B cell (primary cell): ENCODE measurements around the gene MGME1. TPM values are rescaled to one million over a fixed set of nuclear protein-coding genes. Genes with fewer than 3 reads are reported as not detected.

Experiments
- ATAC-seq: fragments of 200-7000 bp; cut with Tn5 transposase; one replicate; pipeline ENCODE4 v1.10.0; 2021; ENCODE audit warnings: low read depth, mild to moderate bottlenecking, moderate number of reproducible peaks, moderate library complexity
- CTCF ChIA-PET: fragments of 350-600 bp; sonication (Branson Sonifier 250); formaldehyde crosslinking; loops from one replicate; lab custom pipeline; 2021; ENCODE audit warnings: antibody characterized with exemption, inconsistent platforms; lab: Charles Lee
- POLR2A ChIA-PET: fragments of 350-600 bp; sonication (Branson Sonifier 250); formaldehyde crosslinking; loops from one replicate; lab custom pipeline; 2021; ENCODE audit warnings: antibody characterized with exemption; lab: Charles Lee
- DNase-seq: peaks from one replicate; pipeline ENCODE4 v3.0.0; 2013
- H2AFZ ChIP-seq: 2 replicates; pipeline ENCODE4 v1.6.1; 2012; ENCODE audit warnings: mild to moderate bottlenecking, low read depth, low read length; ENCODE audit not compliant: insufficient read depth, poor library complexity, severe bottlenecking
- H3K27ac ChIP-seq, 2 donors: 1 replicate in 1 of 2; 2 replicates in 1 of 2; pipeline ENCODE4 v1.5.1; 2012 to 2013; ENCODE audit warnings: low read length in 2 of 2, mild to moderate bottlenecking in 2 of 2, moderate library complexity in 1 of 2
- H3K27me3 ChIP-seq, 4 experiments: fragments of 200-600 bp in 1 of 4; sonication (generic) in 1 of 4; replicated peaks in 1 of 4; 1 replicate in 2 of 4; 2 replicates in 2 of 4; pipeline versions ENCODE4 v1.6.1 to v1.7.0; 2013 to 2016; ENCODE audit warnings: low read length in 3 of 4, mild to moderate bottlenecking in 2 of 4, mixed read lengths in 1 of 4, moderate library complexity in 1 of 4; ENCODE audit not compliant: insufficient read depth in 4 of 4, control insufficient read depth in 3 of 4; ENCODE audit errors: control extremely low read depth in 1 of 4
- H3K36me3 ChIP-seq, 2 experiments: replicated peaks in 1 of 2; 1 replicate in 1 of 2; 2 replicates in 1 of 2; pipeline versions ENCODE4 v1.6.1 to v1.7.1; 2013; ENCODE audit warnings: low read length in 1 of 2; ENCODE audit not compliant: insufficient read depth in 2 of 2, control insufficient read depth in 1 of 2; ENCODE audit errors: control extremely low read depth in 1 of 2, extremely low read depth in 1 of 2
- H3K4me1 ChIP-seq, 2 donors: fragments of 200-600 bp in 1 of 2; sonication (generic) in 1 of 2; 1 replicate in 1 of 2; 2 replicates in 1 of 2; pipeline versions ENCODE4 v1.5.1 to v1.6.1; 2013 to 2017; ENCODE audit warnings: low read length in 2 of 2; ENCODE audit not compliant: control insufficient read depth in 2 of 2, insufficient read depth in 2 of 2
- H3K4me2 ChIP-seq: replicated peaks from 2 replicates; pipeline ENCODE3; 2012; ENCODE audit warnings: mild to moderate bottlenecking, low read depth, low read length; ENCODE audit not compliant: poor library complexity, severe bottlenecking
- H3K4me3 ChIP-seq, 5 experiments: fragments of 200-600 bp in 1 of 5; sonication (generic) in 1 of 5; 1 replicate in 3 of 5; 2 replicates in 2 of 5; pipeline versions ENCODE4 v1.5.1 to v1.7.0; 2011 to 2016; ENCODE audit warnings: low read length in 4 of 5, mild to moderate bottlenecking in 4 of 5, low read depth in 2 of 5, control low read depth in 1 of 5, moderate library complexity in 1 of 5; ENCODE audit not compliant: insufficient read depth in 1 of 5; ENCODE audit errors: control extremely low read depth in 1 of 5, extremely low read depth in 1 of 5
- H3K79me2 ChIP-seq: fragments of 200-600 bp; sonication (generic); one replicate; pipeline ENCODE4 v1.6.0; 2016; ENCODE audit warnings: low read length; ENCODE audit not compliant: control insufficient read depth, insufficient read depth
- H3K9ac ChIP-seq: fragments of 200-600 bp; sonication (generic); 2 replicates; pipeline ENCODE4 v1.6.1; 2017; ENCODE audit warnings: mild to moderate bottlenecking, low read length, moderate library complexity
- H3K9me3 ChIP-seq, 3 donors: one replicate each; pipeline versions ENCODE4 v1.6.1 to v1.7.1; 2013; ENCODE audit warnings: low read length in 2 of 3; ENCODE audit not compliant: control insufficient read depth in 2 of 3, insufficient read depth in 1 of 3; ENCODE audit errors: control extremely low read depth in 1 of 3
- H4K20me1 ChIP-seq: 2 replicates; pipeline ENCODE4 v1.6.0; 2012; ENCODE audit warnings: mild to moderate bottlenecking, low read length; ENCODE audit not compliant: insufficient read depth, control insufficient read depth, poor library complexity, severe bottlenecking
- H3K27ac Mint-ChIP-seq: one replicate; pipeline ENCODE4 v1.8.0; 2021; ENCODE audit warnings: mixed read lengths
- H3K27me3 Mint-ChIP-seq: one replicate; pipeline ENCODE4 v1.8.0; 2021; ENCODE audit warnings: mixed read lengths
- H3K4me1 Mint-ChIP-seq: one replicate; pipeline ENCODE4 v1.8.0; 2021; ENCODE audit warnings: mixed read lengths
- H3K4me3 Mint-ChIP-seq: one replicate; pipeline ENCODE4 v1.8.0; 2021; ENCODE audit warnings: mixed read lengths
- H3K9me3 Mint-ChIP-seq: one replicate; pipeline ENCODE4 v1.8.0; 2022; ENCODE audit warnings: mixed read lengths; ENCODE audit not compliant: insufficient read depth
- EZH2 ChIP-seq: IDR thresholded peaks from 2 replicates; pipeline ENCODE4 v1.6.1; 2012; ENCODE audit warnings: borderline replicate concordance, low read depth, mild to moderate bottlenecking, moderate library complexity, low read length; ENCODE audit not compliant: insufficient read depth, poor library complexity, severe bottlenecking
- WGBS: methylation state at CpG from one replicate; pipeline ENCODE4 v1.1.5; 2013; ENCODE audit warnings: missing lambda C conversion rate; ENCODE audit not compliant: insufficient coverage; 5-methylcytosine and 5-hydroxymethylcytosine counted together
- intact Hi-C: fragments of 100-400 bp; cut with micrococcal nuclease; formaldehyde crosslinking; loops from one replicate; pipeline ENCODE4 v1.10.0; 2022
- polyA plus RNA-seq: library from polyadenylated mRNA; depleted of rRNA; stranded (reverse); fragments of >200 nt; gene quantifications from 2 replicates; pipeline ENCODE4 v1.2.3, GENCODE V29; 2012
- total RNA-seq, 2 donors: library from RNA; stranded (reverse); fragments of 120-200 nt in 1 of 2; gene quantifications; 1 replicate in 1 of 2; 2 replicates in 1 of 2; pipeline versions ENCODE4 v1.2.3 to v1.2.4, GENCODE V29; 2013 to 2022
- TF ChIP-seq, protein P1 (sequence below): fragments of 200-600 bp; IDR thresholded peaks from one replicate; pipeline ENCODE4 v1.8.0; 2022; ENCODE audit warnings: antibody characterized with exemption, mild to moderate bottlenecking

The MGME1 gene
- total and polyA plus RNA-seq, 2 donors (not counting 1 experiment from before 2014, with no cell fraction given) = 29.8 to 33.2 TPM

DNA sequence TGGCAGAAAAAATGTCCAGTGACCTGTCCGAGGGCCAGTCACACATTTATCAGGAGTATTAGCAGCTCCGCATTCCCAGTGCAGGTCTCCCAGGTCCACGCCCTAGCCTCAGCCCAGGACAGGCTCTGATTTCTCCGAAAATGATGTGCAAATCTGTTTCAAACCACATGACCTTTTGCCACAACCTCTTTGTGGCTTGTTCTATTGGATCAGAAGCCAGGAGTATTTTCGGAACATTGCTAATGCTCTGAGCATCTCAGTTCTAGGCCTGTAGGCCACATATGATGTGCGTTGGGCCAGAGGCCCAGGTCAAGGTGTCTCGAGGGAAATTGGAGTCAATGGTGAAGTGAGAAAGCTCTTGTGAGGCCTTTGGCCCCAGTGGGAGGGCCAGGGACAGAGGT is 40.6 kb upstream of the MGME1 start:
- Histone ChIP-seq H3K4me1 (peaks cover 4 to 8% of the 10 kb centered on the region in 2 donors), H2AFZ (no peak overlapping the region), H3K4me2 (peak overlapping the region; percentile 12), H3K4me3 (no peak overlapping the region), H3K9me3 (peaks cover 0 to 5% (median 0%) of the 10 kb centered on the region in 3 donors), H3K27me3 (peaks cover 0 to 14% (median 5%) of the 10 kb centered on the region in 4 experiments), H4K20me1 (no peaks in the 10 kb centered on the region), H3K36me3 (no peaks in the 10 kb centered on the region), H3K79me2 (no peaks in the 10 kb centered on the region), H3K27ac (no peak overlapping the region), H3K9ac (no peak overlapping the region)
- intact Hi-C loops = no loop called here
- WGBS = 84% methylated on average over 7 of the region's 7 CpGs
- ChIA-PET POLR2A (no interaction called here), CTCF (no interaction called here)
- peaks cover 6% of the 10 kb centered on the region for H3K4me1 Mint-ChIP-seq
- H3K9me3 Mint-ChIP-seq = no peaks in the 10 kb centered on the region
- H3K27ac Mint-ChIP-seq = no peak overlapping the region
- H3K4me3 Mint-ChIP-seq = no peak overlapping the region
- ATAC-seq = no peak
- peaks cover 38% of the 10 kb centered on the region for H3K27me3 Mint-ChIP-seq
- no peak for DNase-seq
- TF ChIP-seq, protein P1, sequence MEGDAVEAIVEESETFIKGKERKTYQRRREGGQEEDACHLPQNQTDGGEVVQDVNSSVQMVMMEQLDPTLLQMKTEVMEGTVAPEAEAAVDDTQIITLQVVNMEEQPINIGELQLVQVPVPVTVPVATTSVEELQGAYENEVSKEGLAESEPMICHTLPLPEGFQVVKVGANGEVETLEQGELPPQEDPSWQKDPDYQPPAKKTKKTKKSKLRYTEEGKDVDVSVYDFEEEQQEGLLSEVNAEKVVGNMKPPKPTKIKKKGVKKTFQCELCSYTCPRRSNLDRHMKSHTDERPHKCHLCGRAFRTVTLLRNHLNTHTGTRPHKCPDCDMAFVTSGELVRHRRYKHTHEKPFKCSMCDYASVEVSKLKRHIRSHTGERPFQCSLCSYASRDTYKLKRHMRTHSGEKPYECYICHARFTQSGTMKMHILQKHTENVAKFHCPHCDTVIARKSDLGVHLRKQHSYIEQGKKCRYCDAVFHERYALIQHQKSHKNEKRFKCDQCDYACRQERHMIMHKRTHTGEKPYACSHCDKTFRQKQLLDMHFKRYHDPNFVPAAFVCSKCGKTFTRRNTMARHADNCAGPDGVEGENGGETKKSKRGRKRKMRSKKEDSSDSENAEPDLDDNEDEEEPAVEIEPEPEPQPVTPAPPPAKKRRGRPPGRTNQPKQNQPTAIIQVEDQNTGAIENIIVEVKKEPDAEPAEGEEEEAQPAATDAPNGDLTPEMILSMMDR = no peak
- TF ChIP-seq EZH2 = no peak

DNA sequence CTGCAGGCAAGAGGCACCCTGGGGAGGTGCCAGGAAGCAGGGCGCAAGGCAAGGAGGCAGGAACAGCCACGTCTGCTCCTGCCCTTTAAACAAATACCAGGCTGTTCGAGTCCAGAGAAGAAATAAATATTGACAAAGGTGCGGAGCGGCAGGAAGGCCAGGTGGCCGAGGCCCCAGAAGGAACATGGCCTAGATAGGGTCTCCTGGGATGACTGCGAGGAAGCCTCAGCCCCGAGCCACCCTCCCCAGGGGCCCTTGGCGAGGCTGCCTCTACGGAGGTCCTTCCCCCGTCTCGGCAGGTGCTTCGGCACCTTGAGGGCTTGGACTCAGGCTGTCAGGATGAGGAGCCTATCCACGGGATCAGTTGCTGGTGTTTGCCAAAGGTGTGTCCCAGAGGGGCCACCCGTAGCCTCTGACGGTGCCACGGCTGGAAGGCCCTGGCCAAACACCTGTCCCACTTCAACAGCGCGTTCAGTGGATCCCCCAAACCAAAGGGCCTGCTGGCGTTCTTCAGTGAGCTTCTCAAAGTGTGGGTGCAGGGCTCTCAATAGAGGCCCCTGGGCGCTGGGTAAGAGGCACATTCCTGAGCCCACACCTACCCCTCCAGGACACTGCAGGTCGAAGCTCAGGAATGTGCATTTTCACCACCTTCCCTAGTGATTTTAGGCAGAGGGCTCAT is 40.0 kb upstream of the MGME1 start:
- ATAC-seq = no peak
- H3K27me3 ChIP-seq = peaks cover 0 to 14% (median 5%) of the 10 kb centered on the region in 4 experiments
- intact Hi-C loops = no loop called here

More for the DNA sequence above, 40.0 kb upstream of the MGME1 start:
- H3K9me3 Mint-ChIP-seq = no peaks in the 10 kb centered on the region
- H3K27me3 Mint-ChIP-seq = peaks cover 35% of the 10 kb centered on the region
- H3K79me2 ChIP-seq = no peaks in the 10 kb centered on the region
- 11% methylated on average over 20 of the region's 22 CpGs for WGBS
- H3K27ac ChIP-seq = no peak overlapping the region
- no peaks in the 10 kb centered on the region for H3K36me3 ChIP-seq
- H3K4me1 ChIP-seq = peaks cover 4 to 8% of the 10 kb centered on the region in 2 donors
- peak overlapping the region; percentile 12 for H3K4me2 ChIP-seq
- no peak overlapping the region for H2AFZ ChIP-seq
- ChIA-PET CTCF (interaction anchor here (0.9 to 1.5 kb wide), 2 partner anchors 10 to 26 kb away, joined by 3 read pairs; no protein-coding TSS in a partner anchor), POLR2A (no interaction called here)
- no peak overlapping the region for H3K4me3 Mint-ChIP-seq
- no peak overlapping the region for H3K9ac ChIP-seq
- H3K27ac Mint-ChIP-seq = no peak overlapping the region
- TF ChIP-seq, protein P1 = no peak
- TF ChIP-seq EZH2 = no peak
- no peak for DNase-seq
- H3K9me3 ChIP-seq = peaks cover 0 to 5% (median 0%) of the 10 kb centered on the region in 3 donors
- peaks cover 6% of the 10 kb centered on the region for H3K4me1 Mint-ChIP-seq
- H3K4me3 ChIP-seq = no peak overlapping the region
- no peaks in the 10 kb centered on the region for H4K20me1 ChIP-seq
